Thoracic aorta (tissue), 2 donors: ENCODE measurements around the gene TMEM26. TPM values are rescaled to one million over a fixed set of nuclear protein-coding genes. Genes with fewer than 3 reads are reported as not detected.

Experiments used
- ATAC-seq: fragments of 150-250 bp; one replicate; pipeline ENCODE4 v1.8.0; 2017; ENCODE audit warnings: low read depth; ENCODE audit not compliant: insufficient number of reproducible peaks, low FRiP score
- DNase-seq: peaks from one replicate; pipeline ENCODE4 v3.0.0-alpha.2; 2020; ENCODE audit warnings: low spot score
- H3K27ac ChIP-seq, 2 donors: fragments of 200-600 bp; sonication (generic); 1 replicate in 1 of 2; 2 replicates in 1 of 2; pipeline ENCODE4 v1.5.1; 2016; ENCODE audit warnings: mild to moderate bottlenecking in 2 of 2, moderate library complexity in 2 of 2
- H3K27me3 ChIP-seq: fragments of 200-600 bp; sonication (generic); replicated peaks from 2 replicates; pipeline ENCODE4 v1.6.0; 2016; ENCODE audit warnings: mild to moderate bottlenecking; ENCODE audit not compliant: insufficient read depth
- H3K36me3 ChIP-seq: fragments of 200-600 bp; sonication (generic); one replicate; pipeline ENCODE4 v1.5.1; 2016
- H3K4me1 ChIP-seq, 2 donors: fragments of 200-600 bp; sonication (generic); 1 replicate in 1 of 2; 2 replicates in 1 of 2; pipeline versions ENCODE4 v1.5.1 to v1.6.0; 2016; ENCODE audit warnings: low read depth in 2 of 2, mild to moderate bottlenecking in 1 of 2; ENCODE audit not compliant: control insufficient read depth in 1 of 2
- H3K4me3 ChIP-seq: fragments of 200-600 bp; sonication (generic); 2 replicates; pipeline ENCODE4 v1.5.1; 2016; ENCODE audit warnings: mild to moderate bottlenecking
- H3K9me3 ChIP-seq: fragments of 200-600 bp; sonication (generic); 2 replicates; pipeline ENCODE4 v1.5.1; 2016
- total RNA-seq, 2 donors: library from RNA; depleted of rRNA; stranded (reverse); fragments of >200 nt; gene quantifications; one replicate each; pipeline versions ENCODE4 v1.1.0 to v1.2.3, GENCODE V29; 2016
- TF ChIP-seq, protein P1 (sequence below): fragments of 200-600 bp; sonication (generic); IDR thresholded peaks from one replicate; pipeline ENCODE4 v1.5.1; 2019; ENCODE audit warnings: antibody characterized with exemption

TMEM26 gene
- total RNA-seq, 2 donors from 2014 or later = 0.27 to 1.2 TPM

- no peaks in the 10 kb centered on the region for H3K9me3 ChIP-seq
- H3K27ac ChIP-seq = no peak overlapping the region
- H3K27me3 ChIP-seq = no peaks in the 10 kb centered on the region
- no peaks in the 10 kb centered on the region for H3K36me3 ChIP-seq
- no peak overlapping the region for H3K4me3 ChIP-seq
- TF ChIP-seq, protein P1, sequence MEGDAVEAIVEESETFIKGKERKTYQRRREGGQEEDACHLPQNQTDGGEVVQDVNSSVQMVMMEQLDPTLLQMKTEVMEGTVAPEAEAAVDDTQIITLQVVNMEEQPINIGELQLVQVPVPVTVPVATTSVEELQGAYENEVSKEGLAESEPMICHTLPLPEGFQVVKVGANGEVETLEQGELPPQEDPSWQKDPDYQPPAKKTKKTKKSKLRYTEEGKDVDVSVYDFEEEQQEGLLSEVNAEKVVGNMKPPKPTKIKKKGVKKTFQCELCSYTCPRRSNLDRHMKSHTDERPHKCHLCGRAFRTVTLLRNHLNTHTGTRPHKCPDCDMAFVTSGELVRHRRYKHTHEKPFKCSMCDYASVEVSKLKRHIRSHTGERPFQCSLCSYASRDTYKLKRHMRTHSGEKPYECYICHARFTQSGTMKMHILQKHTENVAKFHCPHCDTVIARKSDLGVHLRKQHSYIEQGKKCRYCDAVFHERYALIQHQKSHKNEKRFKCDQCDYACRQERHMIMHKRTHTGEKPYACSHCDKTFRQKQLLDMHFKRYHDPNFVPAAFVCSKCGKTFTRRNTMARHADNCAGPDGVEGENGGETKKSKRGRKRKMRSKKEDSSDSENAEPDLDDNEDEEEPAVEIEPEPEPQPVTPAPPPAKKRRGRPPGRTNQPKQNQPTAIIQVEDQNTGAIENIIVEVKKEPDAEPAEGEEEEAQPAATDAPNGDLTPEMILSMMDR = no peak
- ATAC-seq (no peak), DNase-seq (no peak)
- H3K4me1 ChIP-seq = peaks cover 17 to 23% of the 10 kb centered on the region in 2 donors
Observed at GRCh38 chr10:61409157-61409556, 44.0 kb downstream of the TMEM26 start.

DNA sequence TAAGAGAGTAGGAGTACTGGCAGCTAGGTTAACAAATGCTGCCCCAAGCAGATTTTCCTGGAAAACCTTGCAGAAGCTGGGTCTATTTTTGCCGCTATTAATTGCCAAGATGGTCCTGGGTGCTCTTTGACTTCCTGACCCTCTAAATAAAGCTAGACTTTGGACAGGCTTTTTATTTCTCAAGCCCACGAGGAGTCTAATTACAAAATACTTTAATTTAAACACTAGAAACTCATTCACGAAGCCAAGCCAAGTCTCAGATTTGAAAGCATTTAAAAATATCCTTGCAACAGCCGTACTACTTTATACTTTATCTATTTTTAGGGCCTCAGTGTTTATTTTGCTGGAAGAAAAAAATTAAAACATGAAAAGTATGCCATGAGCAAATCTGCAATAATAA, 45.1 kb downstream of the TMEM26 start:
- H3K36me3 ChIP-seq = no peaks in the 10 kb centered on the region
- TF ChIP-seq, protein P1 = no peak
- H3K27me3 ChIP-seq = no peaks in the 10 kb centered on the region
- DNase-seq = no peak
- H3K9me3 ChIP-seq = no peaks in the 10 kb centered on the region
- no peak for ATAC-seq
- H3K4me1 ChIP-seq = peaks cover 17 to 23% of the 10 kb centered on the region in 2 donors
- no peak overlapping the region for H3K27ac ChIP-seq
- no peak overlapping the region for H3K4me3 ChIP-seq

DNA sequence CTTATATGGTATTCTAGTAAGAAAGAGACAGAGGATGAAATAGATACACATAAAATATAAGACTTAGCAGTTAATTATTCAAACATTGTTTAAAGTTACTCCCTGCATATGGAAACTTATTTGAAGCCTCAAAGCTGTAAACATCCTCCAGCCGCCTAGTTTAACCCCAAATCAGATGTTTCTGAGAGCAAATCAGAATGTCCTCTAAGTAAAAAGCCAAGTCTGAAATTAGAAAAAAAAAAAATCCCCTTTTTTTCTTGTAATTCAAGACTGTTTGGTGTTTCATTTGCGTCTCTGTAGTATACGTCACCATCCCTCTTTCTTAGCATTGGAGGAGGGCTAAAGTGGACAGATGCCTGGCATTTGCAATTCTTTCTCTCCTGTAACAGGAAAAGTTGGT, 46.4 kb downstream of the TMEM26 start:
- no peak overlapping the region for H3K27ac ChIP-seq
- H3K27me3 ChIP-seq = no peaks in the 10 kb centered on the region
- no peak overlapping the region for H3K4me3 ChIP-seq
- TF ChIP-seq, protein P1 = no peak
- ATAC-seq = no peak
- H3K36me3 ChIP-seq = no peaks in the 10 kb centered on the region
- H3K4me1 ChIP-seq = peaks cover 17 to 23% of the 10 kb centered on the region in 2 donors
- no peak for DNase-seq
- no peaks in the 10 kb centered on the region for H3K9me3 ChIP-seq

DNA sequence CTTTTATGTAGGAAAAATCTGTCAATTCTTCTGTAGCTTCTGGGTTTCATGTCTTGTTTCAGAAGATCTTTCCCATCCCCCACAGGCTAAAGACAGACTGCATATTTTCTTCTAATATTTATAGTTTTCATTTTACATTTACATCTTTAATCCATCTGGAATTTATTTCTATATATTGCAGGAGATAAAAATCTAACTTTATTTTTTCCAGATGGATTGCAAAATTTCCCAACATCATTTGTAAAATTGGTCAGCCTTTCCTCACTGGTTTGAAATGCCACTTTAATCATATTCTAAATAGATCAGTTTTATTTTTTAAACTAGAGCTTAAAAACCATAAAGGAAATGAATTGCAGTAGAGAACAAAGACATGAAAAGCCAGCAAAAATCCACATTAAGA, 46.9 kb downstream of the TMEM26 start:
- Histone ChIP-seq H3K36me3 (no peaks in the 10 kb centered on the region), H3K4me1 (peaks cover 17 to 23% of the 10 kb centered on the region in 2 donors), H3K4me3 (no peak overlapping the region), H3K27me3 (no peaks in the 10 kb centered on the region), H3K9me3 (no peaks in the 10 kb centered on the region), H3K27ac (no peak overlapping the region)
- ATAC-seq = no peak
- TF ChIP-seq, protein P1 = no peak
- DNase-seq = no peak

GRCh38 chr10:61404751-61405150, 48.4 kb downstream of the TMEM26 start:
- DNase-seq = no peak
- Histone ChIP-seq H3K27ac (no peak overlapping the region), H3K4me3 (no peak overlapping the region), H3K27me3 (no peaks in the 10 kb centered on the region), H3K9me3 (no peaks in the 10 kb centered on the region), H3K4me1 (peaks cover 17 to 23% of the 10 kb centered on the region in 2 donors), H3K36me3 (no peaks in the 10 kb centered on the region)
- TF ChIP-seq, protein P1 = no peak
- no peak for ATAC-seq
